ENCODE results near the gene GET4. TPM values are rescaled to one million over a fixed set of nuclear protein-coding genes. Genes with fewer than 3 reads are reported as not detected.

GET4 gene
- total and polyA plus RNA-seq, 2 of the 13 experiments (the other 11 are each of a cell fraction or from before 2014, with no cell fraction given): 28.2 to 35.2 TPM

GRCh38 chr7:876077-876971, at the start of gene GET4 (continued):
- no peak for TF ChIP-seq STAG1 (CRISPR knock-in tag; IDR thresholded peaks at IDR 0.05)
- peak; percentile 95 for TF ChIP-seq ZMYM4 (CRISPR knock-in tag; IDR thresholded peaks at IDR 0.05)
- no peak for TF ChIP-seq ZKSCAN5 (CRISPR knock-in tag; IDR thresholded peaks at IDR 0.05)
- no peak for TF ChIP-seq RBAK (CRISPR knock-in tag; IDR thresholded peaks at IDR 0.05)
- TF ChIP-seq KAT2B (IDR thresholded peaks at IDR 0.05; ENCODE audit: borderline replicate concordance, low read depth, low read length): no peak
- TF ChIP-seq ZNF205 (CRISPR knock-in tag; IDR thresholded peaks at IDR 0.05): 0 out of 2 replicates have a peak, but pooled peaks have one; percentile 28
- 0 out of 2 replicates have a peak, but pooled peaks have one; percentile 22 for TF ChIP-seq DR1 (CRISPR knock-in tag; IDR thresholded peaks at IDR 0.05)
- TF ChIP-seq, protein P1, sequence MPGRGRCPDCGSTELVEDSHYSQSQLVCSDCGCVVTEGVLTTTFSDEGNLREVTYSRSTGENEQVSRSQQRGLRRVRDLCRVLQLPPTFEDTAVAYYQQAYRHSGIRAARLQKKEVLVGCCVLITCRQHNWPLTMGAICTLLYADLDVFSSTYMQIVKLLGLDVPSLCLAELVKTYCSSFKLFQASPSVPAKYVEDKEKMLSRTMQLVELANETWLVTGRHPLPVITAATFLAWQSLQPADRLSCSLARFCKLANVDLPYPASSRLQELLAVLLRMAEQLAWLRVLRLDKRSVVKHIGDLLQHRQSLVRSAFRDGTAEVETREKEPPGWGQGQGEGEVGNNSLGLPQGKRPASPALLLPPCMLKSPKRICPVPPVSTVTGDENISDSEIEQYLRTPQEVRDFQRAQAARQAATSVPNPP (CRISPR knock-in tag; IDR thresholded peaks at IDR 0.05): 0 out of 2 replicates have a peak, but pooled peaks have one; percentile 69
- TF ChIP-seq RFXAP (CRISPR knock-in tag; IDR thresholded peaks at IDR 0.05; ENCODE audit: borderline replicate concordance): peak; percentile 39; the same call in 1 of the 2 replicates
- peak; percentile 59 for TF ChIP-seq NFYB (CRISPR knock-in tag; IDR thresholded peaks at IDR 0.05)
- TF ChIP-seq YEATS2 (CRISPR knock-in tag; IDR thresholded peaks at IDR 0.05; ENCODE audit: borderline replicate concordance): 0 out of 2 replicates have a peak, but pooled peaks have one; percentile 34
- TF ChIP-seq HCFC1 (IDR thresholded peaks at IDR 0.05; ENCODE audit: low read depth, low read length): peak; percentile 59
- TF ChIP-seq ZNF160 (CRISPR knock-in tag; IDR thresholded peaks at IDR 0.05): 0 out of 2 replicates have a peak, but pooled peaks have one; percentile 14
- TF ChIP-seq MTF1 (CRISPR knock-in tag; IDR thresholded peaks at IDR 0.05): no peak
- TF ChIP-seq, protein P2, sequence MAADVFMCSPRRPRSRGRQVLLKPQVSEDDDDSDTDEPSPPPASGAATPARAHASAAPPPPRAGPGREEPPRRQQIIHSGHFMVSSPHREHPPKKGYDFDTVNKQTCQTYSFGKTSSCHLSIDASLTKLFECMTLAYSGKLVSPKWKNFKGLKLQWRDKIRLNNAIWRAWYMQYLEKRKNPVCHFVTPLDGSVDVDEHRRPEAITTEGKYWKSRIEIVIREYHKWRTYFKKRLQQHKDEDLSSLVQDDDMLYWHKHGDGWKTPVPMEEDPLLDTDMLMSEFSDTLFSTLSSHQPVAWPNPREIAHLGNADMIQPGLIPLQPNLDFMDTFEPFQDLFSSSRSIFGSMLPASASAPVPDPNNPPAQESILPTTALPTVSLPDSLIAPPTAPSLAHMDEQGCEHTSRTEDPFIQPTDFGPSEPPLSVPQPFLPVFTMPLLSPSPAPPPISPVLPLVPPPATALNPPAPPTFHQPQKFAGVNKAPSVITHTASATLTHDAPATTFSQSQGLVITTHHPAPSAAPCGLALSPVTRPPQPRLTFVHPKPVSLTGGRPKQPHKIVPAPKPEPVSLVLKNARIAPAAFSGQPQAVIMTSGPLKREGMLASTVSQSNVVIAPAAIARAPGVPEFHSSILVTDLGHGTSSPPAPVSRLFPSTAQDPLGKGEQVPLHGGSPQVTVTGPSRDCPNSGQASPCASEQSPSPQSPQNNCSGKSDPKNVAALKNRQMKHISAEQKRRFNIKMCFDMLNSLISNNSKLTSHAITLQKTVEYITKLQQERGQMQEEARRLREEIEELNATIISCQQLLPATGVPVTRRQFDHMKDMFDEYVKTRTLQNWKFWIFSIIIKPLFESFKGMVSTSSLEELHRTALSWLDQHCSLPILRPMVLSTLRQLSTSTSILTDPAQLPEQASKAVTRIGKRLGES (CRISPR knock-in tag; IDR thresholded peaks at IDR 0.05; ENCODE audit: borderline replicate concordance): peak; percentile 7; the same call in 1 of the 2 replicates
- peak; percentile 54 for TF ChIP-seq TAF15 (IDR thresholded peaks at IDR 0.05; ENCODE audit: low read depth, low read length, poor library complexity, severe bottlenecking)
- no peak for TF ChIP-seq ZNF850 (CRISPR knock-in tag; conservative IDR thresholded peaks at IDR 0.05)
- peak; percentile 70 for TF ChIP-seq YEATS4 (CRISPR knock-in tag; IDR thresholded peaks at IDR 0.05; ENCODE audit: borderline replicate concordance)
- TF ChIP-seq TCF7 (IDR thresholded peaks at IDR 0.05; ENCODE audit: low read depth): no peak
- TF ChIP-seq, protein P3, sequence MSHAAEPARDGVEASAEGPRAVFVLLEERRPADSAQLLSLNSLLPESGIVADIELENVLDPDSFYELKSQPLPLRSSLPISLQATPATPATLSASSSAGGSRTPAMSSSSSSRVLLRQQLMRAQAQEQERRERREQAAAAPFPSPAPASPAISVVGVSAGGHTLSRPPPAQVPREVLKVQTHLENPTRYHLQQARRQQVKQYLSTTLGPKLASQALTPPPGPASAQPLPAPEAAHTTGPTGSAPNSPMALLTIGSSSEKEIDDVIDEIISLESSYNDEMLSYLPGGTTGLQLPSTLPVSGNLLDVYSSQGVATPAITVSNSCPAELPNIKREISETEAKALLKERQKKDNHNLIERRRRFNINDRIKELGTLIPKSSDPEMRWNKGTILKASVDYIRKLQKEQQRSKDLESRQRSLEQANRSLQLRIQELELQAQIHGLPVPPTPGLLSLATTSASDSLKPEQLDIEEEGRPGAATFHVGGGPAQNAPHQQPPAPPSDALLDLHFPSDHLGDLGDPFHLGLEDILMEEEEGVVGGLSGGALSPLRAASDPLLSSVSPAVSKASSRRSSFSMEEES (CRISPR knock-in tag; IDR thresholded peaks at IDR 0.05): peak; percentile 95
- TF ChIP-seq HOXA5 (CRISPR knock-in tag; IDR thresholded peaks at IDR 0.05): no peak
- peak; percentile 49; the same call in 1 of the 2 replicates for TF ChIP-seq ZNF782 (CRISPR knock-in tag; IDR thresholded peaks at IDR 0.05; ENCODE audit: borderline replicate concordance)
- no peak for TF ChIP-seq KDM5A (IDR thresholded peaks at IDR 0.05; ENCODE audit: borderline replicate concordance, low read length)
- TF ChIP-seq, protein P4, sequence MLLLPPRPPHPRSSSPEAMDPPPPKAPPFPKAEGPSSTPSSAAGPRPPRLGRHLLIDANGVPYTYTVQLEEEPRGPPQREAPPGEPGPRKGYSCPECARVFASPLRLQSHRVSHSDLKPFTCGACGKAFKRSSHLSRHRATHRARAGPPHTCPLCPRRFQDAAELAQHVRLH (CRISPR knock-in tag; IDR thresholded peaks at IDR 0.05; ENCODE audit: borderline replicate concordance, low read depth): 0 out of 2 replicates have a peak, but pooled peaks have one; percentile 30

Data from HepG2 (cell line).